NCI-H446 treated with DMSO at 0.1 percent for 48 hours (cell line): Measurements from ENCODE around the gene WNT8B.

Experiments
- DNase-seq: peaks from one replicate; lab custom pipeline; 2025; lab: John Stamatoyannopoulos, UW

WNT8B gene

DNA sequence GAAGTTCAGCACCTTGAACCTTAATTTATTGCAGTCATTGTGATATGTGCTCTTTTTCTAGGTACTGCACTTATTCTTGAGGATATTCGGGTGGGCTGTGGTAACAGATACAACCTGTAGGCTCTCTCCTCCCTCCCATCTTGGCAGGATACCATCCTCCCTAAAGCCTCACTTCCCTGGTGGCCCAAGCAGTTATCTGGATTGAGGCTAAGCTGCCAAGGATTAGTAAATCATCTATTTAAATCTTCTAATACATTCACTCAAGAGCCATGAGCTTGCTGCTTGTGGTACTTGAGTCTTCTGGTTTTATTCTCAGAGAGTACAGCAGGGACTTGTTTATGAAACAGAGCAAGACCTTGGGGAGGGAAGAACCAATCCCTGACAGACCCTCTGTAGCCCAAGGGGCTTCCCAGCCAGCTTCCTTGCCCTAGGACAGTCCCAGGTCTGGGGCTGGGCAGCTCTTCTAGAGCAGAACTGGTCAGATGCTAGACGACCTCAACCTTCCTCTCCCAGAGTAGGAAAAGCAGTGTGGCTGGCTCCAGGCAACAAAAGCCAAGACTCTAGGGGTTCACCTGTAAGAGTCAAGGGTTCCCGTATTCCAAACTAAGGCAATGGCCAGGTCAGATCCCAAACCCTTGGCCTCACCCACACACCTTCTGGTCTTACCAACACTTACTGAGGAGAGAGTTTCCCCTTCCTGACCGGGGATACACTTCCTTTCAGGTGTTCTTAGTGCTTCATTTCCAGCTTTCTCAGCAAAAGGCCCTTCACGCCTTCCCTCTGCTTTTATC is 21.3 kb downstream of the WNT8B start:
- no peak for DNase-seq

DNA sequence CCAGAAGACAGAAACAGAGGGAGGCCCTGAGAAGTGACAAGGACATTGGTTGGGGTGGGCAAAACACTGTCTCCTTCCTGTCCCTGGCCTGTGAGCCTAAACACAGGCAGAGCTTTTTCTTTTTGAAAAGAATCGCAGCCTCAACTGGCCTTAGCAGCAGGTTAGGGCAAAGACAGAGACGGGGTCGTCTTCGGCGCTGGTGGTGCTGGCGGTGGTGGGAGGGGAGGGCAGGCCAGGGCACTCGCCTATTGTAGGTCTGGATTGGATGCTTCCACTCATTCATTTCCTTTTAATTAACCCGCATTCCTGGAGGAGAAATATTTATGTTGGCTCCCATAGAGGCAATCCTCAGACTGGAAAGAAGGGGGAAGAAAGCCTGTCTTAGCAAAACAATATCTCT is 22.6 kb downstream of the WNT8B start:
- DNase-seq, result no peak

DNA sequence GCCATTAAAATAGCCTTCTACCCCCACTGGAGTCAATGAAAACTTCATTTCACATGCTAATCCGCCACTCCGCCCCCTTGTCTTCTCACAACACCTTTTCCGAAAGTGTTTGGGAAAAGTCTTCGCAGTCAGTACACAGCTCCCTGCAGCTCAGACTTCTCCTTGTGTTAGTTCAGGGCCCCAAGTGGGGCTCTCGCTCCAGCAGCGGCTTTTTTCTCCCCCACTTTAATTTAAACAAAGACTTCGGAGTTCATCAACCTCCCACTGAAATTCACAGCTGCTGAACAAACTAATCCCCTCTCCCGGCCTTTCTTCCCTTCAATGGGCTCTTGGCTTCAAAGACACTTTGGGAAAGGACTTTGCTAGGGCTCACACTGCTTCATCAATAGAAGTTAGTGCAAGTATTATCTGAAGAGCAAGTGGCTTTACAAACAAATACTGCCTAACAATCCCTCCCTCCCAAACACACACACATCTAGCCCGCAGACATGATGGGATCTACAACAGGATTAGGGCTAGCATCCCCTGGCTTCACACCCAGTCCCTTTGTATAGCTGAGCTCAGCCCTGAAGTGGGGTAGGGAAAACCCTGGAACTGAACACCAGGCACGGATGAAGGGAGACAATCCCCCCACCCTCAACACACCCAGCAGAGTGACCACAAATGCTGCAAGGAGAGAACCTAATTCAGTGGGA is 23.1 kb downstream of the WNT8B start:
- DNase-seq, result no peak

DNA sequence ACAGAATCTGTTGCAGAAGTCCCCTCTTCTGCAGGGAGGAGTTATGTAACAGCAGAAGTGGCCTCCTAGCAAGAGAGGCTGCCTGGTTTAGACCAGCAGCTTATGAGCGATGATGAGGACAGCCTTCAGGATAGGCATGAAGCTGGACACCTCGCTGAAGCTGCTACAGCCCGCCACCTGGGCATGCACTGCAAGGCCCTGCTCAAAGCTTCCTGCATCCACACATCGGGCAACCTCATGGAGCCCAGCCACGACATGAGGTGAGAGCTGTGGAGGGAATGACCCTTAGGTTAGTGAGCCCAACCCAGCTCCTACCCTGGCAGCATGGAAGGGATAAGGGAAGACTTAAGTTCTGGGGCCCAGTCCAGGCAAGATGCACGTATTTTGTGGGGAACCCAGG is 24.7 kb downstream of the WNT8B start:
- DNase-seq, result no peak

- DNase-seq, result no peak
These were observed 26.6 kb downstream of the WNT8B start for GRCh38 chr10:100489396-100489795.

- no peak for DNase-seq
These were observed 27.7 kb downstream of the WNT8B start for GRCh38 chr10:100490531-100490930.

DNA sequence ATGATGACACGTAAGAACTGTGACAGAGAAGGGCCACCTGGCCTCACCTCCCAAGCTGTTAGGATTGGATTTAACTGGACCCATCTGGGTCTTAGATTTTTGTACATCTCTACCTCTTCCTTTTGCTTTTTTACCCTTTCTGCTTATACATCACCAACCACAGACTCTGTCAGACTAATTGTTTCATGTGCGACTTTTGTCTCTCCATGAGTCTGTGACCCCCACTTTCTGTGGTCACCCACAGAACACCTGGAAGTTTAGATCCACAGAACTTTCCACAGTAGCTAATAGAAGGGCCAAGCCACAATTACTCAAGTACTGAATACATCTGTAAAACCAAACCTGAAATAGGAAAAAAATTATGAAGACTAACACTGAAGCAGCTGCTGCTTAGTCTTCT is 33.8 kb downstream of the WNT8B start:
- DNase-seq, result no peak

GRCh38 chr10:100498059-100498458 is 35.2 kb downstream of the WNT8B start:
- DNase-seq, result no peak

GRCh38 chr10:100501423-100501822 is 38.6 kb downstream of the WNT8B start:
- DNase-seq, result no peak

DNA sequence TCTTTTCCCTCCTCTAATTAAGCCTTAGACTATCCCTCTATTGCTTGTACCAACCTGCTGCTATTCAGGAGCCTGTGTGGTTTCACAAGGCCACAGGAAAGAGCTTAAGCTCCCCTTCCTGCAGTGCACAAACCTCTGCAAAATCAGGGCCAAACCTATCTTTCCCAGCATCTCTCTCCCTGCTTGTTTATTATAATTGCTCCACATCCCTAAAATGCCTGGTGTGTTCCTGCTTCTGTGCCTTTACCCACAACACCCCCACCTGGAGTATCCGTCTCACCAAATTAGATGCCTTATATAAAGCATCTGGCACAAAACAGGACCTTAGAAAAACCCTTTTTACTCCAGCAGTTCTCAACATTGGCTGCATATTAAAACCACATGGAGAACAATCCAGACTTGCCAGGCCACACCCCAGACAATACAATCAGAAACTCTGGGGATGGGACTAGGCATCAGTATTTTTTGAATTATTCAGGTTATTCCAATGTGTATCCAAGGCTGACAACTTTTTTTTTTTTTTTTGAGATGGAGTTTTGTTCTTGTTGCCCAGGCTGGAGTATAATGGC is 40.2 kb downstream of the WNT8B start:
- DNase-seq, result no peak

- DNase-seq, result no peak
These were observed 41.3 kb downstream of the WNT8B start for GRCh38 chr10:100504096-100504495.

- DNase-seq, result no peak
These were observed 42.4 kb downstream of the WNT8B start for GRCh38 chr10:100505164-100505563.

GRCh38 chr10:100506596-100507356 is 44.0 kb downstream of the WNT8B start:
- no peak for DNase-seq

DNA sequence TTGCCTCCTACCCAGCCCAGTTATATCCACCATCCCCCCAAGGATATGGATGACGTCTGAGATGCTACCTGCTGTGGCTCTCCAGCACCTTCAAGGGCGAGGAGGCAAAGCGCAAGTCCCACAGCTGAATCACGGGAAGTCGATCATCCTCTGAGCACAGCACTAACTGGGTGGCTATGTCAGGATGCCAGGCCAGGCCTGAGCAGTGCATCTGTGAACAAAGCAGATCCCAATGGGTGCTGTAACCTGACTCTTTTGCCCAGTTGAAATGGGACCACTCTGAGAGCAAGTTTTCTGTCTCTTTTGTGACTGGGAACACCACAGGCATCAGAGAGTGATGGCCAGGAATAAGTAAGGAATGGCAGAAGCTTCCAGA is 44.5 kb downstream of the WNT8B start:
- DNase-seq, result no peak

DNA sequence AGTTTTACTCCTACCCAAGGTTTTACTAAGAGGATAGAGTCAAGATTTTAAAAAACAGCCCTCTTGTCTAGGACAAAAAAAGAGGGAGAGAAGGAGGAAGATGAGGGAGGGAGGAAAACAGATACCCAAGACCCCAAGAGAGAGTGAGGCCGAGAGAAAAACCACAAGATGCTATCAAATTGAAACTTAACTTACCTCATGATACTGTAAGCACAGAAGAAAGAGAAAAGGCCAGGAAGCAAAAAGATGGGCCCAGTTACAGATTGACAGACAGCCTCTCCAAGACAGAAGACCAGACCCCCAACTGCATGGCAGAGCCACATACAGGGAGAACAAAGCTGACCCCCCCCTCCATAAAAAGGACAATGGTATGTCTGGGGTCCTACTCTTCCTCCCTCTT is 45.5 kb downstream of the WNT8B start:
- no peak for DNase-seq

GRCh38 chr10:100508691-100509150 is 45.9 kb downstream of the WNT8B start:
- DNase-seq, result peak; percentile 6

- no peak for DNase-seq
These were observed 46.5 kb downstream of the WNT8B start for GRCh38 chr10:100509241-100509840.

- DNase-seq, result no peak
These were observed 47.9 kb downstream of the WNT8B start for GRCh38 chr10:100510533-100511308.

DNA sequence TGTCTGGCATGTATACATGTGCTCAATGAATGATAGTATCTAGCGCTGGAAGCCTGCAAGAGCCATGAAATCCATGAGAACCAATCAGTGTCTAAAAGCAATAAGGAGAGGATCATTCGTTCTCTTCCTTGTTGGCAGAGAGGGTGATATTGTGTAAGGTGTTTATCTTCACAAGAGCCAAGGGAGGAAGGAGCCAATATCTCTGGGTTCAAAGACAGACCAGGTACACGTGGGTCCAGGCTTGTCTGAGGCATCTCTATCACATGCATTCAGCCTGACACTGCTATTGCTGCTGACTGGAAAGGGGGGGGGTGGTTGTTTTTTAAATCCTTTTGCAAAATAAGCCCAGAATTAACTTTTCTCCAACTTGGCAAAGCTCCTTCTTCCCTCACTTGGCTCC is 52.8 kb downstream of the WNT8B start:
- DNase-seq, result no peak

DNA sequence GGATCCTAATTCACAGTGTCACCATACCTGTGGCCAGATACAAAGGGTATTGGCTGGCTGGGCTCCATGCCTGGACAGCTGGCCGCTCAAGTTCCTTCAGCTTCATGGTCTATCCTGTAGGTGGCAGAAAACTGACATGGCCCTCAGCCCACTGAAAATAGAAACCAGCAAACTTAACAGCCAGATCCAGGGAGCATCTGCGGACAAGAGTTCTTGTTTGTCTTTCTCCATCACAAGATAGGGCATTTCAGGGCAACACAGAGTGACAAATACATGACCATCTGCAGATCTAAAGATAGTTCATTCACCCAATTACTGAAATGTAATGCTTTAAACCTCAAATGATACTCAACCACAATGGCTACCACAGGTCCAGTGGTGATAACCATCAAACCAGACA is 54.0 kb downstream of the WNT8B start:
- DNase-seq, result no peak

DNA sequence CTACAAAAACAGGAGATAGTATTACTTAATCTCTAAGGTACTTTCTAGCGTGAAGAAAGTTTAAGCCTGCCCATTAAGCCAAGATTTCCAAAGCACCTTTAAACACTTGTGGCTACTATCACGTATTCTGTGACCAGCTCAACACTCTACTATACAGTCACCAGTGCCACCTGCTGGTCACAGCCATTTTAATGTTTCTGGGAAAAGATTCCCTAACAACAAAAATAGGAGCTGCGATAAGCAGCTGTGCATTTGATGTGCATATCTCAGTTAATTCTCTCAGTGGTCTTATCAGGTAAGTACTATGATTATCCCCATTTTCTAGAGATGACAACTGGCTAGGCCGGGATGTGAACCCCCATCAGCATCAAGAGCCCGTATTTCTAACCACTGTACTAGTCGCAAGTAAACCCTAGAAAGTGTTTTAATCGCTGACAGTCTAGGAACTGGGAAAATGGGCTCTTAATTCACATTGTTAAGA is 56.0 kb downstream of the WNT8B start:
- DNase-seq, result no peak
